A673 (cell line): ENCODE measurements around the gene SFSWAP.

Experiments
- CTCF ChIP-seq: fragments of 300-800, 200-600 bp; sonication (generic); conservative IDR thresholded peaks from 2 replicates; pipeline ENCODE4 v1.5.1; 2017; ENCODE audit warnings: low read depth, mild to moderate bottlenecking, antibody characterized with exemption, low read length, moderate library complexity, mixed read lengths
- EZH2 ChIP-seq: fragments of 200-600 bp; sonication (generic); IDR thresholded peaks from 2 replicates; pipeline ENCODE4 v1.6.1; 2017; ENCODE audit warnings: borderline replicate concordance, low read depth, mild to moderate bottlenecking, mixed read lengths, antibody characterized with exemption, low read length; ENCODE audit not compliant: poor library complexity, severe bottlenecking

- TF ChIP-seq EZH2 (no peak), CTCF (no peak)
These were observed 133.8 kb downstream of the SFSWAP start for GRCh38 chr12:131844656-131845055.
